ENCODE results near the gene ENPP3.

ENPP3 gene

DNA sequence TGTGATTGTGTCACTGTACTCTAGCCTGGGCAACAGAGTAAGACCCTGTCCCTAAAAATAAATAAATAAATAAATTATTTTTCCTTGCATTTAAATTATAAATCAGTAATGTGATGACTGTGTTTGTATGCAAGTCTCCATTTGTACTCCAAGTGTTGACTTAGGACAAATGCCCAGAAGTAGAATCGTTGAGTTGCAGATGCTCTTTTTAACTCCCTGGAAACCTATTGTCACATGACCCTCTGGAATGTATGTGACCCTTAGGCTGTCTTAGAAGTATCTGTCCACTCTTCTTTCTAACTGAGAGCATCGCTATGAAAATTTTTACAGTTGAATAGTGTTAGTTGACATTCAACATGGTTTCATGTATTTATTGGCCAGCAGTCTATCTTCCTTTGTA is 45.3 kb downstream of the ENPP3 start:
- Histone ChIP-seq H3K27ac (no peak overlapping the region), H3K27me3 (ENCODE audit: insufficient read depth, low read depth) (no peaks in the 10 kb centered on the region), H4K20me1 (ENCODE audit: insufficient read depth) (no peaks in the 10 kb centered on the region), H3K9ac (no peak overlapping the region), H3K79me2 (ENCODE audit: insufficient read depth, low read depth) (no peaks in the 10 kb centered on the region), H3K36me3 (ENCODE audit: insufficient read depth) (no peaks in the 10 kb centered on the region), H3K4me1 (ENCODE audit: low read depth, poor library complexity, severe bottlenecking) (no peaks in the 10 kb centered on the region), H3K4me3 (IDR thresholded peaks at IDR 0.05; ENCODE audit: insufficient read depth, low read depth, low read length) (no peak overlapping the region), H2AFZ (ENCODE audit: low read depth) (no peak overlapping the region), H3K4me2 (no peak overlapping the region)
- TF ChIP-seq, protein P1, sequence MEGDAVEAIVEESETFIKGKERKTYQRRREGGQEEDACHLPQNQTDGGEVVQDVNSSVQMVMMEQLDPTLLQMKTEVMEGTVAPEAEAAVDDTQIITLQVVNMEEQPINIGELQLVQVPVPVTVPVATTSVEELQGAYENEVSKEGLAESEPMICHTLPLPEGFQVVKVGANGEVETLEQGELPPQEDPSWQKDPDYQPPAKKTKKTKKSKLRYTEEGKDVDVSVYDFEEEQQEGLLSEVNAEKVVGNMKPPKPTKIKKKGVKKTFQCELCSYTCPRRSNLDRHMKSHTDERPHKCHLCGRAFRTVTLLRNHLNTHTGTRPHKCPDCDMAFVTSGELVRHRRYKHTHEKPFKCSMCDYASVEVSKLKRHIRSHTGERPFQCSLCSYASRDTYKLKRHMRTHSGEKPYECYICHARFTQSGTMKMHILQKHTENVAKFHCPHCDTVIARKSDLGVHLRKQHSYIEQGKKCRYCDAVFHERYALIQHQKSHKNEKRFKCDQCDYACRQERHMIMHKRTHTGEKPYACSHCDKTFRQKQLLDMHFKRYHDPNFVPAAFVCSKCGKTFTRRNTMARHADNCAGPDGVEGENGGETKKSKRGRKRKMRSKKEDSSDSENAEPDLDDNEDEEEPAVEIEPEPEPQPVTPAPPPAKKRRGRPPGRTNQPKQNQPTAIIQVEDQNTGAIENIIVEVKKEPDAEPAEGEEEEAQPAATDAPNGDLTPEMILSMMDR (conservative IDR thresholded peaks at IDR 0.05; ENCODE audit: low read depth, low read length), result no peak

GRCh38 chr6:131683479-131683878 is 46.4 kb downstream of the ENPP3 start:
- no peaks in the 10 kb centered on the region for H4K20me1 ChIP-seq (ENCODE audit: insufficient read depth)
- H3K27me3 ChIP-seq (ENCODE audit: insufficient read depth, low read depth), result no peaks in the 10 kb centered on the region
- no peak overlapping the region for H3K27ac ChIP-seq
- H3K9ac ChIP-seq, result no peak overlapping the region
- no peak overlapping the region for H3K4me3 ChIP-seq (IDR thresholded peaks at IDR 0.05; ENCODE audit: insufficient read depth, low read depth, low read length)
- H3K4me2 ChIP-seq, result no peak overlapping the region
- H3K4me1 ChIP-seq (ENCODE audit: low read depth, poor library complexity, severe bottlenecking), result peaks cover 5% of the 10 kb centered on the region
- no peaks in the 10 kb centered on the region for H3K36me3 ChIP-seq (ENCODE audit: insufficient read depth)
- H2AFZ ChIP-seq (ENCODE audit: low read depth), result no peak overlapping the region
- TF ChIP-seq, protein P1 (conservative IDR thresholded peaks at IDR 0.05; ENCODE audit: low read depth, low read length), result no peak
- H3K79me2 ChIP-seq (ENCODE audit: insufficient read depth, low read depth), result no peaks in the 10 kb centered on the region

- TF ChIP-seq, protein P1 (conservative IDR thresholded peaks at IDR 0.05; ENCODE audit: low read depth, low read length), result no peak
- no peaks in the 10 kb centered on the region for H3K36me3 ChIP-seq (ENCODE audit: insufficient read depth)
- H3K4me1 ChIP-seq (ENCODE audit: low read depth, poor library complexity, severe bottlenecking), result peaks cover 6% of the 10 kb centered on the region
- H3K79me2 ChIP-seq (ENCODE audit: insufficient read depth, low read depth), result no peaks in the 10 kb centered on the region
- no peak overlapping the region for H3K9ac ChIP-seq
- H4K20me1 ChIP-seq (ENCODE audit: insufficient read depth), result no peaks in the 10 kb centered on the region
- H3K4me3 ChIP-seq (IDR thresholded peaks at IDR 0.05; ENCODE audit: insufficient read depth, low read depth, low read length), result no peak overlapping the region
- no peak overlapping the region for H3K27ac ChIP-seq
- no peaks in the 10 kb centered on the region for H3K27me3 ChIP-seq (ENCODE audit: insufficient read depth, low read depth)
- no peak overlapping the region for H2AFZ ChIP-seq (ENCODE audit: low read depth)
- H3K4me2 ChIP-seq, result no peak overlapping the region
Observed at GRCh38 chr6:131685266-131685780, 48.2 kb downstream of the ENPP3 start.

DNA sequence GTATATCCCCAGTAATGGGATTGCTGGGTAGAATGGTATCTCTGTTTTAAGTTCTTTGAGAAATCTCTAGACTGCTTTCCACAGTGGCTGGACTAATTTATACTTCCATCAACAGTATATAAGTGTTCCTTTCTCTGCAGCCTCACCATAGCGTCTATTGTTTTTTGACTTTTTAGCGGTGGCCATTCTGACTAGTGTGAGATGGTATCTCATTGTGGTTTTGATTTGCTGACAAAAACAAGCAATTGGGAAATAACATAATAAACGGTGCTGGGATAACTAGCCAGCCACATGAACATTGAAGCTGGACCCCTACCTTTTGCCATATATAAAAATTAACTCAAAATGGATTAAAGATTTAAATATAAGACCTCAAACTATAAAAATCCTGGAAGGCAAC is 49.9 kb downstream of the ENPP3 start:
- Histone ChIP-seq H3K4me2 (no peak overlapping the region), H3K36me3 (ENCODE audit: insufficient read depth) (no peaks in the 10 kb centered on the region), H3K4me3 (IDR thresholded peaks at IDR 0.05; ENCODE audit: insufficient read depth, low read depth, low read length) (no peak overlapping the region), H3K9ac (no peak overlapping the region), H3K27ac (no peak overlapping the region), H3K4me1 (ENCODE audit: low read depth, poor library complexity, severe bottlenecking) (peaks cover 6% of the 10 kb centered on the region), H4K20me1 (ENCODE audit: insufficient read depth) (no peaks in the 10 kb centered on the region), H3K79me2 (ENCODE audit: insufficient read depth, low read depth) (no peaks in the 10 kb centered on the region), H3K27me3 (ENCODE audit: insufficient read depth, low read depth) (no peaks in the 10 kb centered on the region), H2AFZ (ENCODE audit: low read depth) (no peak overlapping the region)
- TF ChIP-seq, protein P1 (conservative IDR thresholded peaks at IDR 0.05; ENCODE audit: low read depth, low read length), result no peak
